HG03521 (cell line): ENCODE measurements around the gene WDR54.
"Not testable (repeated sequence)": the region's sequence is repeated elsewhere in the genome, so short reads cannot be mapped to it uniquely, and the experiment has no call there.

ENCODE experiments used
- ATAC-seq: cut with Tn5 transposase; IDR thresholded peaks from one replicate; pipeline ENCODE4 v1.9.1; 2021; ENCODE audit warnings: mild to moderate bottlenecking, moderate library complexity; ENCODE audit not compliant: unreplicated experiment

The WDR54 gene

DNA sequence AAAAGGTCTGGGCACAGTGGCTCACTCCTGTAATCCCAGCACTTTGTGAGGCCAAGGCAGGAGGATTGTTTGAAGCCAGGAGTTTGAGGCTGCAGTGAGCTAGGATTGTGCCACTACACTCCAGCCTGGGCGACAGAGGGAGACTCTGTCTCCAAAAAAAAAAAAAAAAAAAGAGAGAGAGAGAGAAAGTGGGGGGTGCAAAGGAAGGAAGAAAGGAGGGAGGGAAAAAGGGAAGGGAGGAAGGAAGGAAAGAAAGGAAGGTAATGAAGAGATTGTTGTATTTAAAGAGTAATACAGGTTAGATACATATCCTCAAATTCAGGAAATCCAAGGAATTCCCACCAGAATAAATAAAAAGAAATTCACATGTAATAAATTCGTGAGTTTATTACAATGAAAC lies 19.6 kb upstream of the WDR54 start:
- no peak for ATAC-seq

DNA sequence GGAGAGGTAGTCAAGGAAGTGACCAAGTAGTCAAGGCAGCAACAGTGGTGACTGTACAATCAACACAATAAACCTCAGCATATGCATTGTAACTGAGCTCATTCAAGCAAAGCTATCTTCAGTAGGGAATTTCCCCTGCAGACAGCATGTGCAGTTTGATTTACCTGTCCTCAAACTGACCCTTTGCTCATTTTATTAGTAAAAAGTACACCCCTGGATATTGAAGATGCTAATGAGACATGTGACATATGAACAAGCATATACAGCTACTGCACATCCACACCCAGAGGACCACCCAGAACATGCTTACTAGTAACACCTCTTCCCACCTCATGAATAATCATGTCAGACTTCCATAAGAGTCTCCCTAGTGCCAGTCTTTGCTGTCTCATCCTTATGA lies 15.5 kb upstream of the WDR54 start:
- ATAC-seq = no peak

DNA sequence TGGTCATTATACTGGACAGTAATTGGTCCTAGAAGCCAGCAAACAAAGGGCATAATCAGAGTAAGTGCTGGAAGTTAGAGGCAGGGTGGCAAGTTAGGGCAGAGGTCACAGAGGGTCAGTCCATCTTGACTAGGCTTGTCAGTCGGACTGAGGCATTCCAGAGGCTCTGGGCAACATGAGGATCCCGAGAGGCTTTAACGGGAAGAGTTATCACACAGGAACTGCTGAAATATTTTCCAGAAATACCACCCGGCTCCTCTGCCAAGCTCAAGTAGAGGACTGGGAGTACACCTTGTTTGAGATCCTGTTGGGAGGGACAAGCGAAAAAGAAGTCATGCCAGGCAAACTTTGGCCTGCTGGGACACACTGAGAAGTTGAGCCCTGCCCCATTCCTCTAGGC lies 13.8 kb upstream of the WDR54 start:
- no peak for ATAC-seq

DNA sequence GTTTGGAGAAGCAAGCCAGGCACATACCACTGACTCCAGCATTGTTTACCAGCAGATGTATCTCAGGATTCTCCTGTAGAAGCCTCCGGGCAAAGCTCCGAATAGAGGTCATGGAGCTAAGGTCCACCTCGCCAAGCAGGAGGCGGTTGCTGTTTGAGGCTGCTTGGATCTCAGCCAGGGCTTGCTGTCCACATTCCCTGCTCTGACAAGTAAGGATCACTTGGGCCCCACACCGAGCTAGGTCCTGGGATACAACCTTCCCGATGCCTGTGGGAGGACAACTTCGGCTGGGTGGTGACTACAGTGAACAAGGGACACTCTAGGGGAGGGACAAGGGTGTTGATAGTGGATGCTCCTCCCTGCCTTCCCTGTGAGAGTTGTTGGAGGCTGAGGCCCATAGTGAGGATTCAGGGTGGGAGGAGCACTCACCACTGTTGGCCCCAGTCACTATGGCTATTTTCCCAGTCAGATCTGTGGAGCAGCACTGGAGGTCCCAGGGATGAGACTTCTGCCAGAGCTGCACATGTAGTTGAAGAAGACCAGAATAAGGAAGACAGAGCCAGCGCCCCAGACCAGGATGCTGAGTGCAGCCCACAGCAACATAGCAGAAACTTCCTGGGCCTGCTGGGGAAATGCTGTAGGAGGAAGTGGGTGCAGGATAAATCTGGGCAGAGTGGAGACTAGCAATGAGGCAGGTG lies 8.4 kb upstream of the WDR54 start:
- no peak for ATAC-seq

DNA sequence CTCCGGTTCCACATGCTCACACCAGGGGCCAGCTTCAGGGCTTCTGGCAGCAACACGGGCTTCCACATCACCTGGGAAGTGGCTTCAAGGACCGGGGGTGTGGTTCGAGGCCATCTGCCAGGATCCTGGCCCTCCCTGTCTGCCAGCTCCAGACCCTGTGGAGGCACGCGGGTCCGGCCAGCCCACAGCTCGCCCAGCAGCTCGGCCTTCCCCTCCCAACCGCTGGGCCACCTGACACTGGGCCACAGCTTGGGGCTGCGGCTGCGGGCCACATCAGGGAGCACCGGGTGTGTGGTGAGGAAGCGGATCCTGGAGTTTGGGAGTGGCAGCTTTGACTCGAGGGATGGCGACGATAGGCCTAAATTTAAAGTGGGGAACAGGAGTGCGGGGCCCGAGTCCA lies 7.1 kb upstream of the WDR54 start:
- no peak for ATAC-seq

DNA sequence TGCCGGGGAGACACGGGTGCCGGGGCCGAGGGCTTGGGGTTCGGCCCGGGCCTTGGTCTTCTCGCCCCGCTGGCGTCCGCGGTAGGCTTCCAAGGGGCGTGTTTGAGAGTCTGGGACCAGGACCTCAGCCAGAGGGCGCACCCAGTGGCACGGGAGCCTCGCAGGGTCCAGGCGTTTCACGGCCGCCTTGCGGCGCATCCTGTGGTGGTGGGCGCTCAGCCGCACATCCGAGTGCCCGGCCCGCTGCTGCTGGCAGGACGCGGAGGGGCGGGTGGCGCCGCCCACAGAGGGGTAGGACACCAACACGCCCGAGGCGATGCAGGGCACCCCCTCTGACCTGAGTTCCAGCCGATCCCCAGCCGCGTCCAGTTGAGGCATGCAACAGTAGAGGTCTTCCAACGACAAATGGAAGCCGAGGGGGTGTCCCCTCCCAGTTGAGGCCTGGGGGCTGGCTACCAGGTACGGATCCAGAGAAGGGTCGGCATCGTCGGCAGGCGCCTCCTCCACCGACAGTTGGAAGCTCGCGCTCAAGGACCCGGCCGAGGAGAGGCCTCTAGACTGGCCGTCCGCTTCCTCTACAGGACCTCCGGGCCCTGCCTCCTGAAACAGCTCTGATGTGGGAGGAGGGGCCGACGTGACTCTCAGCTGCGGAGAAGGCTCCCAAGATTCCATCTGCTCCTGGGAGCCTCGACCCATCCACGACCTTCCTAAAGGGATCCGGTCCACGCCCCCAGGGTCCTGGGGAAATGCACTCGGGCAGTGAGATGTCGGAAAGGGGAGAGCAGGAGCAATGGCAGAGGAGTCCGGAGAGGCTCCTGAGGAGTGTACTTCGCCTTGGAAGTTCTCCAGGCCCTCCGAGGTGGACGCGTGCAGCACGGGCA lies 6.4 kb upstream of the WDR54 start:
- ATAC-seq = no peak

DNA sequence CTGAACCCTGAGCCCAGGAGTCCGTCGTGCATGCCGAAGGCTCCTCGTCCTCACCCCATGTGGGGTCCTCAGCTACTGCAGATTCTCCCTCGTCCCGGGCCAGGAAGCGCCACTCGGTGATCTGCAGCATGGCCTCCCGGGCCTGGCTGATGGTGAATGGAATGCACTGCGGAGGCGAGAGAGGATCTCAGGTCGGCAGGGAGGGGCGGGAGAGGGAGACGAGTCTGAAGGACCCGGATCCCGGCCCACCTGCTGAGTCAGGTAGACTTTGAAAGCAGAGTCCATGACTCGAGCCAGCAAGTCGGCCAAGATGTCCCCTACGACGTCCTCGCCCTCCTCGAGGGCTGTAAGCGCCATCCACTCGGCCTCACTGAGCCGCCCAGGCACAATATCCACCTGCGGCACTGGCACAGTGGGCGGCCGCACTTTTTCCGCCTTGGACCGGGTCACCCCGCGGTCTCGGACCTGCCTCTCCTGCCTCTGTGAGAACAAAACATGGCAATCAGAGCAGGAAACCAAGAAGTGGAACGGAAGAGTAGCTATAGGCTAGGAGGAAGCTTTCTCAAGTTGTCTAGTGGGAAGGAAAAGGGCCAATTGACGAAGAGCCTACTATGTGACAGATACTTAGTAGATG lies 5.7 kb upstream of the WDR54 start:
- ATAC-seq = no peak

DNA sequence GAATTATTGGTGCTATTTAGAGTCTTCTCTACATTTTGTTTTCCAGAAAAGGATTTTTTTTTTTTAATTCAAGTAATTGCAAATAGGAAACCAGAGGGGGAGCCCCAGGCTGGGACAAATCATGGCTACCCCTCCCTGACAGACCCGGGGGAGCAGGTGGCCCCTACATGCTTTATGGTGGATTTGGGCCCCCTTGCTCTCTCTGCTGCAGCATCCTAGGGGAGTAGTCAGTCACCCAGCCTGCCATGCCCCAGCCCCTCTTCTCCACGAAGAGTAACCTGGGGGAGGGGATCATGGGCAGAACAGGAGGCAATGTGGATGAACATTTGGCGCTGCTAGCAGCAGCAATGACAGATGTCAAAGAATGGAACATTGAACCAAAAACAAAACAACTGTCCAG lies 4.8 kb upstream of the WDR54 start:
- no peak for ATAC-seq

DNA sequence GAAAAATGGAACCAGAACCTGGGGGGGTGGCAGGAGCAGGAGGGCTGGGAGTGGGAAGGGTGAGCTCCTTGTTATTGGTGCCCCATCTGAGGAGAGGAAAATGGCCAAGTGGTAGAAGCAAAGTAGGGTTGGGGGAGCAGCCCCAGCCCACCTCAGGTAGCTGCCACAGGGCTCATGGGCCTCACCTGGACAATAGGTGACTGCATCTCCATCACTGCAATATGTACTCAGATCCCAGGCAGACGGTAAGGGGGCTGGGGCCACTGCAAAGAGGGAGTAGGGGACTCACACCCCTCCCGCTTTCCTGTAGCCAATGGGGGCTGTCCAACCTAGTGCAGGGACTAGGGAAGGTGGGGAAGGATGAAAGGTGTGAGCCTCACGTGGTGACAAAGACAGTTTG lies 4.3 kb upstream of the WDR54 start:
- no peak for ATAC-seq

DNA sequence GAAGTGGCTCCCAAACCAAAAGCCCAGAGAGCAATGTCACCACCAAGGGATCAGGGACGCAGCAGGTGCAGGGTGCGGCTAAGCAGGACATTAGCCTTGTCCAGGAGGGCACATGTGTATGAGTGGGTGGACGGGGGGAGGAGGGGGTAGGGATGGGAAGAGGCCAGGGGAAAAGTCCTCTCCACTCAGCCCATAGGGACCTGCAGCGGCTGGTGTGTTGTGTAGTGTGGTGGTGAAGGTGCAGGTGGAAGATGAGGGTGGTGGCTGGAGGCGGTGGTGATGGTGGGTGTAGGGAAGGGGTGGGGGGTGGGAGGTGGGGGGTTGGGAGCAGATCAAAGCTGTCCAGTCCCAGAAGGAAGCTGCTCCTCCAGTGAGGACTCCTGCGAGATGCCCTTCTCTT lies 3.8 kb upstream of the WDR54 start:
- ATAC-seq = no peak

DNA sequence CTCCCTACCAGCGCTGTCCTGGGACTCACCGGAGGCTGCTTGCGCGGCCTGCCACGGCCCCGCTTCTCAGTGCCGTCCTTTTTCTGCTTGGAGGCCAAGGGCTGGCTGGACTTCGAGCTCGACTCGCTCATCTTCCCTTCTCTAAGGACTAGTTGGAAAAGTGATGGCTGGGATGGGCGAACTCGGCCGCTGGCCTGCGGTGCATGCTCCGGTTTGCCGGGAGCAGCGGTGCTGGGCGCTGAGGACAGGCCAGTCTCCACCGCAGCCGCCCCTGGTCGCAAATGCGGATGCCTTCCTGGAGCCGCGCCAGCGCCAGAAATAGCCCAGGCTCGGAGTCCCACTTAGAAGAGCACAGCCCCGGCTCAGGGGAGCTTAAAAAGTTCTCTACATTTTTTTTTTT lies 3.2 kb upstream of the WDR54 start:
- no peak for ATAC-seq

DNA sequence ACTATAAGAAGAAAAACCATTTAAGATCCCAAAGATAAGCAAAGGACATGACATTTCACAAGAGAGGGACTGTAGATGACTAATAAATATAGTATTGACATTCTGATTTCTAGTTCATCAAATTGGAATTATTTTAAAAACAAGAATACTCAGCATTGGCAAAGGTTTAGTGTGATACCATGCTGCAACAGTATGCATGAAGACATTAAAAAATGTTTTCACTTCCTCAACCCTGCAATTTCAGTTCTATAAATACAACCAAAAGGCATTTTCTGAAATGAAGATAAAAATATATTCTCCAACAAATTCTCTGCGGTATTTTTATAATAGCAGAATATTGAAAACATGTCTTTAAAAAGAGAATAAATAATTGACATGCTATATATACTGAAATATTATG lies 2.2 kb upstream of the WDR54 start:
- no peak for ATAC-seq

DNA sequence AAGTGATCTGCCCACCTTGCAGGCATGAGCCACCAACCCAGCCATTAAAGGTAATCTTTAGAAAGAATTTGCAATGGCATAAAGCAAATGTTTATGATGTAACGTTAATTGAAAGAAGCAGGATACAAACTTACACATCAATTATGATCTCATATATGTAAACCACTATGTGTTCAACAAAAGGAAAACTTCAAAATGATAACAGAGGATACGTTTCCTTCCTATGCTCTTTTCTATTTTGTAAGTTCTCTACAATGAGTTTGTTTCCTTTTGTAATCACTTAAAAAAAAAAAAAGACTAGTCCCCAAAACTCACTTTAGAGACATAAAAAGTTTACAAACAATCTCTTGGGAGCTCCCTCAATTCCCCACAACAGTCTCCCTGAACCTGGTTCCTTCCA lies 1.5 kb upstream of the WDR54 start:
- no peak for ATAC-seq

DNA sequence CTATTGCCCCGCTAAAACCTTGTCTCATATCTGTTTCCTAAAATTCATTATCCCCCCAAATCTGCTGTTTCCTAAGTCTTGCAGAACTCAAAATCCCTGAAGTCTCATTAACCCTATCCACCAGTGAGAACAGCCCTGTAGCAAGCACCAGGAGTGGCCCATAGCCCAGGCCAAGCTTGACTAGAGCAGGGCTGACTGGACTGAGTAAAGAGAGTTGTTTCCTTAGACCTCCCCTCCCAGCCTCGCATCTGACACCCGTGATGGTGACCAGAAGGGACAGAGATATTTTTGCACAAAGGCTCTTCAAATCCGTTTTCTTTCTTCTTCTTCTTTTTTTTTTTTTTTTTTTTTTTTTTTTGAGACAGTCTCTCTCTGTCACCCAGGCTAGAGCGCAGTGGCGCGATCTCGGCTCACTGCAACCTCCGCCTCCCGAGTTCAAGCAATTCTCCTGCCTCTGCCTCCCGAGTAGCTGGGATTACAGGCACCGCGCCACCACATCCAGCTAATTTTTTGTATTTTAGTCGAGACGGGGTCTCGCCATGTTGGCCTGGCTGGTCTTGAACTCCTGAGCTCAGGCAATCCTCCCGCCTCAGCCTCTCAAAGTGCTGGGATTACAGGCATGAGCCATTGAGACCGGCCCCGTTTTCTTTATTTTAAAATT lies 957 bp upstream of the WDR54 start:
- not testable (repeated sequence) for ATAC-seq

DNA sequence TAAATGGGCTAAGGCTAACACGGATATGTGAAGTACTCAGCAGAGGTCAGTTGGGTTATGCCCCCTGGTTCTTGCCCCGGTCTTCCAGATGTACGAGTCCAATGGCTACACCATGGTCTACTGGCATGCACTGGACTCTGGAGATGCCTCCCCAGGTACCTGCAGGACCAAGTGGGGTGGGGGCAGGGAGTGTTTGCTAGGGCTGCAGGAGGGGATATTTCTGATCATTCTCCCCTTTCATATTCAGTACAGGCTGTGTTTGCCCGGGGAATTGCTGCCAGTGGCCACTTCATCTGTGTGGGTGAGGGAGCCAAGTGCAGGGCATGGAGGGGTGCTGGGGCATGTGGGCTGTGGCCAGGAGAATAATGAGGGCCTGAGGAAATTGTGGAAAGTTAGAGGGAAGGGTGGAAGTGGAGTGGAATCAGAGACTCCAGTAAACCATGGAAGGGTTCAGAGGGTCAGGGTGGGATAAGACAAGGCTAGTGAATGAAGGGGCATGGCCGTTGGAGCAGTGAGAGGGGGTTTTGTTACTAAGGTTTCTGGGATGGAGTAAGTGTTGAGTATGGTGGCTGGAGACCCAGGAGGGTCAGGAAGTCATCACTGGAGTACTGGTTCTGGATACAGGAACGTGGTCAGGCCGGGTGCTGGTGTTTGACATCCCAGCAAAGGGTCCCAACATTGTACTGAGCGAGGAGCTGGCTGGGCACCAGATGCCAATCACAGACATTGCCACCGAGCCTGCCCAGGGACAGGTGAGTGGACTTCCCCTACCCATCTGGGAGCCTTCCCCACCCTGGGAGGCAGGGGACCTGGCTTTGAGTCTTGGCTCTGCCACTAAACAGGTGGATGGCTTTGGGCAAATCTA lies 1.9 kb downstream of the WDR54 start:
- no peak for ATAC-seq

DNA sequence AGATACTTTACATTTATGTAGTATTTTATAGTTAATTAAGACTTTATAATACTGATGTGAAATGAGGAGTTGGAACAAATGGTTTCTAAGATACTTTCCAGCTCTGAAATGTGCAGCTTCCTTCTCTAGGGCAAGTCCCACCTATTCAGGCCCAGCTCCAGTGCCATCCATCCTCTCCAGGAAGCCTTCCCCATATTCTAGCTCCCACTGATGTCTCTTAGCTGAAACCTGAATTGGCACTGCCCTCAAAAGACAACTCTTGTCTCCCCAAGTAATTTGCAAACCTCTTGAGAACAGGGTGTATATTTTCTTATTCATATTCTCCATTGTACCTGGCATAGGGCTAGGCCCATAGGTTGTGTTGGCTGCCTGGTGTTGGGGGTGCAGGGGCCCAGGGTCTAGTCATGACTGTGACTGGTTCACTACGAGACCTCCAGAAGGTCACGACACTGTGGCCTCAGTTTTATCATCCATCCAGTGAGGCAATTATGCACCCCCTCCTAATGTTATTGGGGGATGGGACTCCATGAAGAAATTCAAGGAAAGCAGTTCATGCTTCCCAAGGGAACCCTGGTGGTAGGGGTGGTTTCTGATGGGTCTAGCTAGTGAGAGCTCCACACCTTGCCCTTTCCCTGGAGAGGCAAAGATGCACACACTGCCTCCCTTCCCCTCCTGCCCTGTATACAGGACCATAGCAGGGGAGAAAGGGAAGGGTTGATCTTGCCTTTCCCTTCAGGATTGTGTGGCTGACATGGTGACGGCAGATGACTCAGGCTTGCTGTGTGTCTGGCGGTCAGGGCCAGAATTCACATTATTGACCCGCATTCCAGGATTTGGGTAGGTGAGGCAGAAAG lies 2.8 kb downstream of the WDR54 start:
- ATAC-seq = no peak

DNA sequence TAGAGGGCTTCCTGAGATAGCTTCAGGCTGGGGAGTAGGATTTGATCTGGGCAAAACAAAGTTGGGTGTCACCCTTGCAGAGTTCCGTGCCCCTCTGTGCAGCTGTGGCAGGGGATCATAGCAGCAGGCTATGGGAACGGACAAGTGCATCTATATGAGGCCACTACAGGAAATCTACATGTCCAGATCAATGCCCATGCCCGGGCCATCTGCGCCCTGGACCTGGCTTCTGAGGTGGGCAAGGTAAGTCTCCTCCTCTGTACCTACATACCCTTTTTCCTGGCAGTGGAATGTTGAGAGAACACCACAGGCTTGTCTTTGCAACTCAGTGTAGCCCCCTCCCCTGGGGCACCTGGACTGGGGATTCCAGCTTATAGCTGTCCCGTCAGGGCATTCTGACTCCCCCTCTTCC lies 3.5 kb downstream of the WDR54 start:
- no peak for ATAC-seq

DNA sequence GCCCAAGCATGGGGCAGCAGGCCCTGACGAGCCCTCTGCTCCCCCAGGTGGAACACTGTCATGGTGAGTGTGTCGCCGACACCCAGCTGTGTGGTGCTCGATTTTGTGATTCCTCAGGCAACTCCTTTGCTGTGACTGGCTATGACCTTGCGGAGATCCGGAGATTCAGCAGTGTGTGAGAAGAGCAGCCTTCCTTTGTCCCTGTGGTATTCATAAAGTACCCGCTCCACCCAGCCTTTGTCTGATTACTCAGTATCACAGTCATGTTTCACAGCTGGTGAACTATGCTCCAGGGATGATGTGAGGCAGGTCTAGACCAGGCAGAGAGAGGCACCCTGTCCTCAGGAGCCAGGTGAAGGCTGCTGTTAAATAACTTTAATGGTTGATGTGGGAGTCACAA lies 4.0 kb downstream of the WDR54 start:
- no peak for ATAC-seq

DNA sequence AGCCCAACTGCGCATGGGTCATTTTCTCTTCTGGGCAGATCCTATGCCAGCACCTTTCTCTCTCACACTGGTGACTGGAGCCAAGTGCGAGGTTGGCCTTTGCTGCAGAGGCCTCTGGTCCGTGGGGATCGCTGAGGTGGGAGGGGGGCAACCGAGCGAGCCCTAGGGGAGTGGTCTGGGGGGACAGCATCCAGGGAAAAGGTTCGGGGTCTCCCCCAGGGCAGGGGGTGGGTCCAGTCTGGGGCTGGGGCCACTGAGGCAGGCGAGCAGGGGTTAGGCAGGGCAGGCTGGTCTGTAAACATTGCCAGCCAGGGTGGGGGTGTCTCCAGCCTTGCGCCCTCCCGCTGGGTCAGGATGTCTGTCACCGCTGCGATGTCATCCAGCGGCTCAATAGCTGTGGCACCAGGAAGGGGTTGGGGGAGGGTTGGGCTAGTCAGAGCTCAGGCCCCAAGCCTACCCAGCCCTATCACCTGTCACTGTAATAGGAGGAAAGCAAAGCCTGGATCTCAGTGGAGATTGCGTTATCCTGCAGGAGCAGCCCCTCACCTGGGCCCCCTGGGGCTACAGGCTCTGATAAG lies 4.7 kb downstream of the WDR54 start:
- no peak for ATAC-seq
